ENCODE results near the gene WDR73.
A peak's percentile ranks its signal among the peaks of the same experiment; 100 is the strongest.

The WDR73 gene

GRCh38 chr15:84604826-84605553 lies 49.1 kb downstream of the WDR73 start:
- Histone ChIP-seq H3K9me3 (ENCODE audit: low read length) (no peaks in the 10 kb centered on the region), H2AFZ (ENCODE audit: low read length) (no peak overlapping the region), H3K36me3 (ENCODE audit: insufficient read depth, low read length) (peaks cover 46% of the 10 kb centered on the region), H3K9me2 (ENCODE audit: low read depth, low read length) (no peaks in the 10 kb centered on the region), H3K27me3 (ENCODE audit: insufficient read depth, low read length) (no peaks in the 10 kb centered on the region), H3K4me1 (ENCODE audit: insufficient read depth, low read length, severe bottlenecking) (peaks cover 27% of the 10 kb centered on the region), H3K79me2 (ENCODE audit: insufficient read depth, low read length) (peaks cover 5% of the 10 kb centered on the region; the same call in 1 of the 2 replicates), H3K27ac (ENCODE audit: low read depth, low read length, poor library complexity, severe bottlenecking) (no peak overlapping the region), H3K4me2 (ENCODE audit: low read length) (no peak overlapping the region; the same call in 1 of the 2 replicates), H4K20me1 (ENCODE audit: insufficient read depth, low read length) (no peaks in the 10 kb centered on the region), H3F3A (ENCODE audit: insufficient read depth, low read length) (no peaks in the 10 kb centered on the region), H3K4me3 (ENCODE audit: low read depth, low read length, poor library complexity, severe bottlenecking) (no peak overlapping the region), H3K9ac (ENCODE audit: low read length) (no peak overlapping the region)
- no peak for TF ChIP-seq EZH2 (IDR thresholded peaks at IDR 0.05; ENCODE audit: borderline replicate concordance, low read length)
- no peak for TF ChIP-seq CTCF (IDR thresholded peaks at IDR 0.05; ENCODE audit: low read length)

- Histone ChIP-seq H3K4me2 (ENCODE audit: low read length) (no peak overlapping the region), H3K36me3 (ENCODE audit: insufficient read depth, low read length) (peaks cover 37% of the 10 kb centered on the region; the same call in 1 of the 2 replicates), H3K27me3 (ENCODE audit: insufficient read depth, low read length) (no peaks in the 10 kb centered on the region), H3F3A (ENCODE audit: insufficient read depth, low read length) (no peaks in the 10 kb centered on the region), H3K9ac (ENCODE audit: low read length) (no peak overlapping the region), H3K4me1 (ENCODE audit: insufficient read depth, low read length, severe bottlenecking) (peaks cover 39% of the 10 kb centered on the region), H2AFZ (ENCODE audit: low read length) (no peak overlapping the region), H4K20me1 (ENCODE audit: insufficient read depth, low read length) (no peaks in the 10 kb centered on the region), H3K27ac (ENCODE audit: low read depth, low read length, poor library complexity, severe bottlenecking) (no peak overlapping the region), H3K9me2 (ENCODE audit: low read depth, low read length) (no peaks in the 10 kb centered on the region), H3K9me3 (ENCODE audit: low read length) (no peaks in the 10 kb centered on the region), H3K79me2 (ENCODE audit: insufficient read depth, low read length) (peaks cover 5% of the 10 kb centered on the region; the same call in 1 of the 2 replicates), H3K4me3 (ENCODE audit: low read depth, low read length, poor library complexity, severe bottlenecking) (no peak overlapping the region)
- no peak for TF ChIP-seq EZH2 (IDR thresholded peaks at IDR 0.05; ENCODE audit: borderline replicate concordance, low read length)
- no peak for TF ChIP-seq CTCF (IDR thresholded peaks at IDR 0.05; ENCODE audit: low read length)
Measured at GRCh38 chr15:84603630-84604379, 50.3 kb downstream of the WDR73 start.

- TF ChIP-seq CTCF (IDR thresholded peaks at IDR 0.05; ENCODE audit: low read length) (no peak), EZH2 (IDR thresholded peaks at IDR 0.05; ENCODE audit: borderline replicate concordance, low read length) (no peak)
- Histone ChIP-seq H3K36me3 (ENCODE audit: insufficient read depth, low read length) (peaks cover 22% of the 10 kb centered on the region; the same call in 1 of the 2 replicates), H3K4me3 (ENCODE audit: low read depth, low read length, poor library complexity, severe bottlenecking) (peak overlapping the region; percentile 93), H2AFZ (ENCODE audit: low read length) (no peak overlapping the region), H3K27ac (ENCODE audit: low read depth, low read length, poor library complexity, severe bottlenecking) (no peak overlapping the region), H3K79me2 (ENCODE audit: insufficient read depth, low read length) (peaks cover 5% of the 10 kb centered on the region; the same call in 1 of the 2 replicates), H3K9me2 (ENCODE audit: low read depth, low read length) (no peaks in the 10 kb centered on the region), H3K9me3 (ENCODE audit: low read length) (no peaks in the 10 kb centered on the region), H3K4me1 (ENCODE audit: insufficient read depth, low read length, severe bottlenecking) (peaks cover 51% of the 10 kb centered on the region), H3K4me2 (ENCODE audit: low read length) (peak overlapping the region; percentile 66), H3F3A (ENCODE audit: insufficient read depth, low read length) (no peaks in the 10 kb centered on the region), H3K9ac (ENCODE audit: low read length) (peak overlapping the region; percentile 74), H4K20me1 (ENCODE audit: insufficient read depth, low read length) (no peaks in the 10 kb centered on the region), H3K27me3 (ENCODE audit: insufficient read depth, low read length) (no peaks in the 10 kb centered on the region)
Measured at GRCh38 chr15:84601555-84601838, 52.6 kb downstream of the WDR73 start.

Measured in OCI-LY1 (cell line).